ENCODE data around the gene TTK.

Gene TTK

GRCh38 chr6:80004173-80005072, at the start of gene TTK:
TSS of gene TTK (plus strand) at chr6:80004649. CDS start at chr6:80005844, 1,195 bp downstream.
- peak; percentile 83 for DNase-seq (ENCODE audit: low read depth, low spot score)

- no peak for DNase-seq (ENCODE audit: low read depth, low spot score)
These were observed 49.6 kb upstream of the TTK start for GRCh38 chr6:79954849-79955248.

- no peak for DNase-seq (ENCODE audit: low read depth, low spot score)
These were observed 39.8 kb upstream of the TTK start for GRCh38 chr6:79964607-79965081.

- DNase-seq (ENCODE audit: low read depth, low spot score), result no peak
These were observed 37.3 kb upstream of the TTK start for GRCh38 chr6:79967178-79967577.

- no peak for DNase-seq (ENCODE audit: low read depth, low spot score)
These were observed 34.7 kb upstream of the TTK start for GRCh38 chr6:79969784-79970183.

GRCh38 chr6:79971193-79971592, 33.3 kb upstream of the TTK start:
- no peak for DNase-seq (ENCODE audit: low read depth, low spot score)

- DNase-seq (ENCODE audit: low read depth, low spot score), result no peak
These were observed 22.8 kb upstream of the TTK start for GRCh38 chr6:79981652-79982051.

- no peak for DNase-seq (ENCODE audit: low read depth, low spot score)
These were observed 20.2 kb upstream of the TTK start for GRCh38 chr6:79984261-79984660.

- no peak for DNase-seq (ENCODE audit: low read depth, low spot score)
These were observed 19.3 kb upstream of the TTK start for GRCh38 chr6:79985128-79985527.

GRCh38 chr6:79989641-79990040, 14.8 kb upstream of the TTK start:
- DNase-seq (ENCODE audit: low read depth, low spot score), result no peak

GRCh38 chr6:79993012-79993910, 11.2 kb upstream of the TTK start:
- DNase-seq (ENCODE audit: low read depth, low spot score), result no peak

GRCh38 chr6:79993911-79994309, 10.5 kb upstream of the TTK start:
- no peak for DNase-seq (ENCODE audit: low read depth, low spot score)

- no peak for DNase-seq (ENCODE audit: low read depth, low spot score)
These were observed 6.7 kb upstream of the TTK start for GRCh38 chr6:79997728-79998127.

- no peak for DNase-seq (ENCODE audit: low read depth, low spot score)
These were observed 3.1 kb upstream of the TTK start for GRCh38 chr6:80001337-80001736.

GRCh38 chr6:80003826-80004172, 650 bp upstream of the TTK start:
- no peak for DNase-seq (ENCODE audit: low read depth, low spot score)

GRCh38 chr6:80005406-80005805, 957 bp downstream of the TTK start:
- no peak for DNase-seq (ENCODE audit: low read depth, low spot score)

- DNase-seq (ENCODE audit: low read depth, low spot score), result no peak
These were observed 2.1 kb downstream of the TTK start for GRCh38 chr6:80006541-80006940.

- no peak for DNase-seq (ENCODE audit: low read depth, low spot score)
These were observed 5.1 kb downstream of the TTK start for GRCh38 chr6:80009531-80009930.

- no peak for DNase-seq (ENCODE audit: low read depth, low spot score)
These were observed 5.8 kb downstream of the TTK start for GRCh38 chr6:80010288-80010687.

- no peak for DNase-seq (ENCODE audit: low read depth, low spot score)
These were observed 11.5 kb downstream of the TTK start for GRCh38 chr6:80015839-80016435.

- DNase-seq (ENCODE audit: low read depth, low spot score), result no peak
These were observed 16.1 kb downstream of the TTK start for GRCh38 chr6:80020381-80021120.

Measured in iPS DF 19.7 (cell line).